Activated CD8-positive, alpha-beta memory T cell treated with anti-CD3 and anti-CD28 coated beads, Interleukin-2, amount 50 U/mL, for 48 hours (primary cell): ENCODE results near the gene VPS11.

Source experiments
- DNase-seq: peaks from one replicate; pipeline ENCODE4 v3.0.0-alpha.2; 2020

The VPS11 gene

GRCh38 chr11:119106564-119107537 lies 39.2 kb downstream of the VPS11 start, which contains the start of gene C2CD2L:
TSS of gene C2CD2L (plus strand) at chr11:119107344. CDS start at chr11:119107742, 398 bp downstream.
- peak; percentile 92 for DNase-seq

GRCh38 chr11:119107538-119108145 lies 40.0 kb downstream of the VPS11 start:
- no peak for DNase-seq

- DNase-seq = no peak
Observed at GRCh38 chr11:119108146-119108856, 40.7 kb downstream of the VPS11 start.

GRCh38 chr11:119108857-119109221 lies 41.2 kb downstream of the VPS11 start:
- no peak for DNase-seq

- no peak for DNase-seq
Observed at GRCh38 chr11:119109843-119110242, 42.2 kb downstream of the VPS11 start.

GRCh38 chr11:119110439-119110838 lies 42.8 kb downstream of the VPS11 start:
- DNase-seq = no peak

GRCh38 chr11:119111361-119111925 lies 43.8 kb downstream of the VPS11 start:
- no peak for DNase-seq

GRCh38 chr11:119112314-119113020 lies 44.8 kb downstream of the VPS11 start:
- DNase-seq = no peak

- DNase-seq = no peak
Observed at GRCh38 chr11:119113716-119114115, 46.1 kb downstream of the VPS11 start.

- no peak for DNase-seq
Observed at GRCh38 chr11:119114351-119114750, 46.7 kb downstream of the VPS11 start.

- no peak for DNase-seq
Observed at GRCh38 chr11:119115484-119116234, 48.0 kb downstream of the VPS11 start.

GRCh38 chr11:119116235-119116594 lies 48.6 kb downstream of the VPS11 start:
- DNase-seq = no peak

GRCh38 chr11:119116601-119117000 lies 49.0 kb downstream of the VPS11 start:
- no peak for DNase-seq

GRCh38 chr11:119117004-119117706 lies 49.5 kb downstream of the VPS11 start:
- DNase-seq = no peak

GRCh38 chr11:119118227-119118626 lies 50.6 kb downstream of the VPS11 start:
- DNase-seq = no peak

GRCh38 chr11:119118946-119119345 lies 51.3 kb downstream of the VPS11 start:
- no peak for DNase-seq

- DNase-seq = no peak
Observed at GRCh38 chr11:119120639-119121007, 53.0 kb downstream of the VPS11 start.

- peak; percentile 99 for DNase-seq
Observed at GRCh38 chr11:119121008-119121810, 53.6 kb downstream of the VPS11 start, which contains the start of gene HINFP. TSS of gene HINFP (plus strand) at chr11:119121580. CDS start at chr11:119126945, 5,365 bp downstream.

GRCh38 chr11:119121811-119122124 lies 54.1 kb downstream of the VPS11 start:
- DNase-seq = no peak

GRCh38 chr11:119125821-119126220 lies 58.2 kb downstream of the VPS11 start:
- DNase-seq = no peak
